Caco-2 (cell line): ENCODE measurements around the gene COQ7. TPM values are rescaled to one million over a fixed set of nuclear protein-coding genes. Genes with fewer than 3 reads are reported as not detected.
A peak's percentile ranks its signal among the peaks of the same experiment; 100 is the strongest.

Source experiments
- Bru-seq: library from RNA; stranded (reverse); fragments of 400-500 nt; gene quantifications from one replicate; lab custom pipeline; 2021; lab: Mats Ljungman, UMichigan
- BruChase-seq, 2 experiments: library from RNA; stranded (reverse); fragments of 400-500 nt; gene quantifications; one replicate each; lab custom pipeline; 2021; lab: Mats Ljungman, UMichigan
- BruUV-seq: library from RNA; stranded (reverse); fragments of 400-500 nt; replicated peaks from 2 replicates; lab custom pipeline; 2021; lab: Mats Ljungman, UMichigan
- CTCF ChIA-PET: fragments of 300-600 bp; sonication (Branson Sonifier 250); formaldehyde crosslinking; loops from one replicate; lab custom pipeline; 2022; ENCODE audit warnings: antibody characterized with exemption; lab: Charles Lee
- POLR2A ChIA-PET: fragments of 300-600 bp; sonication (Branson Sonifier 250); formaldehyde crosslinking; loops from one replicate; lab custom pipeline; 2022; ENCODE audit warnings: antibody characterized with exemption; lab: Charles Lee
- DNase-seq, 2 experiments: peaks; one replicate each; pipeline versions ENCODE4 v3.0.0 to v3.0.0-alpha.2; 2020 to 2022
- H3K27me3 ChIP-seq: replicated peaks from 2 replicates; pipeline ENCODE4 v1.6.0; 2011; ENCODE audit warnings: low read length; ENCODE audit not compliant: control insufficient read depth, insufficient read depth
- H3K36me3 ChIP-seq: 2 replicates; pipeline ENCODE4 v1.5.1; 2011; ENCODE audit warnings: low read length; ENCODE audit not compliant: control insufficient read depth, insufficient read depth
- H3K4me1 ChIP-seq: fragments of 250-450 bp; sonication (Bioruptor Pico); 2 replicates; pipeline ENCODE4 v1.5.1; 2020; ENCODE audit warnings: mild to moderate bottlenecking
- H3K4me3 ChIP-seq: 2 replicates; pipeline ENCODE4 v1.5.1; 2011; ENCODE audit warnings: low read depth, mild to moderate bottlenecking, control low read depth, low read length
- H3K9me3 ChIP-seq: fragments of 250-450 bp; sonication (Bioruptor Pico); 2 replicates; pipeline ENCODE4 v1.5.1; 2020; ENCODE audit warnings: mild to moderate bottlenecking, moderate library complexity
- H3K27ac Mint-ChIP-seq: one replicate; pipeline ENCODE4 v1.8.0; 2022; ENCODE audit warnings: mixed read lengths; ENCODE audit not compliant: unreplicated experiment
- H3K27me3 Mint-ChIP-seq: one replicate; pipeline ENCODE4 v1.8.0; 2022; ENCODE audit warnings: mixed read lengths; ENCODE audit not compliant: insufficient read depth, unreplicated experiment
- H3K36me3 Mint-ChIP-seq: one replicate; pipeline ENCODE4 v1.8.0; 2022; ENCODE audit warnings: mild to moderate bottlenecking, mixed read lengths; ENCODE audit not compliant: insufficient read depth, unreplicated experiment
- H3K4me1 Mint-ChIP-seq: one replicate; pipeline ENCODE4 v1.8.0; 2022; ENCODE audit warnings: low read depth, mixed read lengths; ENCODE audit not compliant: unreplicated experiment
- H3K4me3 Mint-ChIP-seq: one replicate; pipeline ENCODE4 v1.8.0; 2022; ENCODE audit warnings: mild to moderate bottlenecking, moderate library complexity, mixed read lengths; ENCODE audit not compliant: unreplicated experiment
- H3K9me3 Mint-ChIP-seq: one replicate; pipeline ENCODE4 v1.8.0; 2022; ENCODE audit warnings: mixed read lengths; ENCODE audit not compliant: unreplicated experiment
- CTCF ChIP-seq, 2 experiments: fragments of 200-600 bp in 1 of 2; IDR thresholded peaks; 1 replicate in 1 of 2; 2 replicates in 1 of 2; pipeline versions ENCODE4 v1.5.1 to v1.8.0; 2011 to 2022; ENCODE audit warnings: antibody characterized with exemption in 1 of 2, control low read depth in 1 of 2, inconsistent platforms in 1 of 2, low read depth in 1 of 2, low read length in 1 of 2, mild to moderate bottlenecking in 1 of 2, moderate library complexity in 1 of 2; ENCODE audit not compliant: insufficient read depth in 1 of 2, severe bottlenecking in 1 of 2, unreplicated experiment in 1 of 2
- intact Hi-C: fragments of 100-400 bp; cut with micrococcal nuclease; formaldehyde crosslinking; loops from one replicate; pipeline ENCODE4 v1.10.0; 2022; ENCODE audit not compliant: unreplicated experiment
- long read RNA-seq: library from polyadenylated mRNA; stranded (forward); transcript quantifications from one replicate; pipeline ENCODE4 v2.0.0, GENCODE V29; 2022
- total RNA-seq: library from RNA; stranded (reverse); gene quantifications from 2 replicates; pipeline ENCODE4 v1.2.3, GENCODE V29; 2022

The COQ7 gene
- 15.7 and 17.3 TPM in 2 replicates for total RNA-seq
- Bru-seq, nascent RNA = percentile 64 among the genes with signal in this experiment
- percentile 73 among the genes with signal in this experiment for BruChase-seq, experiment 1, labeled RNA remaining after a 2-hour chase
- BruChase-seq, experiment 2, labeled RNA remaining after a 6-hour chase = percentile 83 among the genes with signal in this experiment
- long read RNA-seq, transcript COQ7-201 (6 exons, 2,657 nt) = major isoform, 6 of 13 reads
- long read RNA-seq, partial matches to known transcripts = 1 of 13 reads
- long read RNA-seq, other reads (novel, unspliced or antisense) = 6 of 13 reads

GRCh38 chr16:19067349-19068236, at the start of gene COQ7:
COQ7 (plus strand) TSS chr16:19067614; CDS start chr16:19067665, 51 bp downstream.
- no peak for TF ChIP-seq CTCF (IDR thresholded peaks at IDR 0.05; ENCODE audit: insufficient read depth in 1 of 2, low read depth in 1 of 2, low read length in 1 of 2, severe bottlenecking in 1 of 2, unreplicated experiment in 1 of 2)
- Mint-ChIP-seq H3K36me3 (peaks cover 11% of the 10 kb centered on the region), H3K27ac (peak within 1 kb of the TSS; percentile 98), H3K27me3 (no peaks in the 10 kb centered on the region), H3K9me3 (no peaks in the 10 kb centered on the region), H3K4me1 (peaks cover 9% of the 10 kb centered on the region), H3K4me3 (peak within 1 kb of the TSS; percentile 83)
- Histone ChIP-seq H3K9me3 (no peaks in the 10 kb centered on the region), H3K27me3 (no peaks in the 10 kb centered on the region), H3K4me3 (peak within 1 kb of the TSS; percentile 83), H3K36me3 (no peaks in the 10 kb centered on the region), H3K4me1 (no peaks in the 10 kb centered on the region)
- BruUV-seq = TSS peak; percentile 63
- ChIA-PET POLR2A (interaction anchor here (0.7 to 1.2 kb wide), 7 partner anchors 9 to 281 kb away, joined by 3 to 12 read pairs (median 4); partner anchors contain the start of genes ARL6IP1, RPS15A and TMC7), CTCF (interaction anchor here (0.7 to 1.2 kb wide), 4 partner anchors 18 to 266 kb away, joined by 3 to 12 read pairs (median 8); partner anchors contain the start of genes ARL6IP1 and TMC7)
- intact Hi-C loops = loop anchor here (5.0 kb wide), 1 partner anchor 70 kb away; no protein-coding TSS in a partner anchor
- peak; percentile 98 for DNase-seq

DNA sequence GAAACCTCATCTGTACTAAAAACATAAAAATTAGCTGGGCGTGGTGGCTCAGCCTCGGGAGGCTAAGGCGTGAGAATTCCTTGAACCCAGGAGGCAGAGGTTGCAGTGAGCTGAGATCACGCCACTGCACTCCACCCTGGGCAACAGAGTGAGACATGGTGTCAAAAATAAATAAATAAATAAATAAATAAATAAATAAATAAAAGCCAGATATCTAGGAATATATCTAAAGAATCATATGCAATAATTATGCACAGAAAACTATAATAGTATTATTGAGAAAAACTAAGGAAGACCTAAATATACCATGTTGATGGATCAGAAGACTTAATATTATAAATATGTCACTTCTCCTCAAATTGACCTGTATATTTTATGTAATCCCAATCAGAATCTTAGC, 46.7 kb upstream of the COQ7 start:
- Mint-ChIP-seq H3K9me3 (no peaks in the 10 kb centered on the region), H3K27ac (no peak overlapping the region), H3K4me3 (no peak overlapping the region), H3K27me3 (no peaks in the 10 kb centered on the region), H3K4me1 (no peaks in the 10 kb centered on the region), H3K36me3 (no peaks in the 10 kb centered on the region)
- ChIA-PET POLR2A (interaction anchor here (0.6 kb wide), 1 partner anchor 26 kb away, joined by 3 read pairs; no protein-coding TSS in a partner anchor), CTCF (interaction anchor here (0.6 kb wide), 1 partner anchor 8 kb away, joined by 4 read pairs; no protein-coding TSS in a partner anchor)
- no peaks in the 10 kb centered on the region for H3K27me3 ChIP-seq
- no peak overlapping the region for H3K4me3 ChIP-seq
- no peaks in the 10 kb centered on the region for H3K4me1 ChIP-seq
- TF ChIP-seq CTCF (IDR thresholded peaks at IDR 0.05; ENCODE audit: insufficient read depth in 1 of 2, low read depth in 1 of 2, low read length in 1 of 2, severe bottlenecking in 1 of 2, unreplicated experiment in 1 of 2) = no peak
- no peak for DNase-seq
- no peaks in the 10 kb centered on the region for H3K9me3 ChIP-seq
- BruUV-seq = no TSS peak
- intact Hi-C loops = no loop called here
- H3K36me3 ChIP-seq = no peaks in the 10 kb centered on the region

GRCh38 chr16:19021747-19022146, 45.7 kb upstream of the COQ7 start:
- H3K4me3 Mint-ChIP-seq = no peak overlapping the region
- Histone ChIP-seq H3K4me1 (no peaks in the 10 kb centered on the region), H3K9me3 (no peaks in the 10 kb centered on the region), H3K36me3 (no peaks in the 10 kb centered on the region), H3K27me3 (no peaks in the 10 kb centered on the region), H3K4me3 (no peak overlapping the region)
- no peak for DNase-seq
- H3K27ac Mint-ChIP-seq = no peak overlapping the region
- no peaks in the 10 kb centered on the region for H3K27me3 Mint-ChIP-seq
- ChIA-PET CTCF (no interaction called here), POLR2A (no interaction called here)
- no peaks in the 10 kb centered on the region for H3K9me3 Mint-ChIP-seq
- intact Hi-C loops = no loop called here
- TF ChIP-seq CTCF (IDR thresholded peaks at IDR 0.05; ENCODE audit: insufficient read depth in 1 of 2, low read depth in 1 of 2, low read length in 1 of 2, severe bottlenecking in 1 of 2, unreplicated experiment in 1 of 2) = no peak
- BruUV-seq = no TSS peak
- H3K36me3 Mint-ChIP-seq = no peaks in the 10 kb centered on the region
- H3K4me1 Mint-ChIP-seq = no peaks in the 10 kb centered on the region
